HepG2 (cell line): ENCODE measurements around the gene TDRD3.

Experiments used
- DNMT3B ChIP-seq: conservative IDR thresholded peaks from 2 replicates; pipeline ENCODE4 v1.6.1; 2016; ENCODE audit warnings: missing biosample characterization, control low read depth
- FOXA3 ChIP-seq: IDR thresholded peaks from 2 replicates; pipeline ENCODE4 v1.6.1; 2016; ENCODE audit warnings: missing genetic modification reagents, missing compliant biosample characterization
- NR2C2 ChIP-seq: sonication (generic); formaldehyde crosslinking; IDR thresholded peaks from 2 replicates; pipeline ENCODE4 v1.4.0; 2020; ENCODE audit warnings: missing genetic modification reagents, mild to moderate bottlenecking, moderate library complexity, borderline replicate concordance
- POLR2A ChIP-seq, 2 experiments: IDR thresholded peaks; 2 replicates each; pipeline ENCODE4 v1.6.1; 2011; ENCODE audit warnings: low read depth in 2 of 2, low read length in 2 of 2, mild to moderate bottlenecking in 1 of 2, moderate library complexity in 1 of 2; ENCODE audit not compliant: insufficient read depth in 1 of 2
- TF ChIP-seq, protein P1 (sequence below): sonication (generic); formaldehyde crosslinking; IDR thresholded peaks from 2 replicates; pipeline ENCODE4 v1.5.0; 2020; ENCODE audit warnings: mild to moderate bottlenecking, missing genetic modification reagents, moderate library complexity
- TF ChIP-seq, protein P2 (sequence below): sonication (generic); formaldehyde crosslinking; IDR thresholded peaks from 2 replicates; pipeline ENCODE4 v1.5.0; 2020; ENCODE audit warnings: mild to moderate bottlenecking, low read depth, missing genetic modification reagents, borderline replicate concordance
- TF ChIP-seq, protein P3 (sequence below): sonication (generic); formaldehyde crosslinking; conservative IDR thresholded peaks from 2 replicates; pipeline ENCODE4 v1.4.0; 2020; ENCODE audit warnings: missing genetic modification reagents

DNA sequence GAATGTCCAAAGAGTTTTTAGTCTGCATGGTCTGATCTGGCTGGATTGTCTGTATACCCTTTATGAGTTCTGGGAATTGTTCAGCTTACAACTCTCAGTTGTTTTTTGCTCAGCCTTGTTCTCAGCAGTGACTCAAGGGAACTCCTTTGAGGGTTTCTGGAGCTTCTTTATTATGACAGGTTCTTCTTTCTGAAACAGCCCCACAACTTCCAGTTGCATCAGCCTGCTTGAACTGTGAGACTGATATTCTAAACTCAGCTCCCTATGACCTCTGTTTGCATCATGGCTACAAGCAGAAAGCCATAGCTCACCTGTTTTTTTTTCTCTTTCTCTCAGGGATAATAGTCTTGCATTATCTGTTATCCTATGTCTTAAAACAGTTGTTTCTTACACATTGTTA is 85.0 kb downstream of the TDRD3 start:
- TF ChIP-seq, protein P1, sequence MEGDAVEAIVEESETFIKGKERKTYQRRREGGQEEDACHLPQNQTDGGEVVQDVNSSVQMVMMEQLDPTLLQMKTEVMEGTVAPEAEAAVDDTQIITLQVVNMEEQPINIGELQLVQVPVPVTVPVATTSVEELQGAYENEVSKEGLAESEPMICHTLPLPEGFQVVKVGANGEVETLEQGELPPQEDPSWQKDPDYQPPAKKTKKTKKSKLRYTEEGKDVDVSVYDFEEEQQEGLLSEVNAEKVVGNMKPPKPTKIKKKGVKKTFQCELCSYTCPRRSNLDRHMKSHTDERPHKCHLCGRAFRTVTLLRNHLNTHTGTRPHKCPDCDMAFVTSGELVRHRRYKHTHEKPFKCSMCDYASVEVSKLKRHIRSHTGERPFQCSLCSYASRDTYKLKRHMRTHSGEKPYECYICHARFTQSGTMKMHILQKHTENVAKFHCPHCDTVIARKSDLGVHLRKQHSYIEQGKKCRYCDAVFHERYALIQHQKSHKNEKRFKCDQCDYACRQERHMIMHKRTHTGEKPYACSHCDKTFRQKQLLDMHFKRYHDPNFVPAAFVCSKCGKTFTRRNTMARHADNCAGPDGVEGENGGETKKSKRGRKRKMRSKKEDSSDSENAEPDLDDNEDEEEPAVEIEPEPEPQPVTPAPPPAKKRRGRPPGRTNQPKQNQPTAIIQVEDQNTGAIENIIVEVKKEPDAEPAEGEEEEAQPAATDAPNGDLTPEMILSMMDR (CRISPR knock-in tag), result no peak
- TF ChIP-seq POLR2A (IDR thresholded peaks at IDR 0.05; ENCODE audit: insufficient read depth in 1 of 2, low read depth in 2 of 2, low read length in 2 of 2) (no peak), DNMT3B (CRISPR knock-in tag) (no peak), FOXA3 (no peak), NR2C2 (CRISPR knock-in tag) (no peak)
- TF ChIP-seq, protein P2, sequence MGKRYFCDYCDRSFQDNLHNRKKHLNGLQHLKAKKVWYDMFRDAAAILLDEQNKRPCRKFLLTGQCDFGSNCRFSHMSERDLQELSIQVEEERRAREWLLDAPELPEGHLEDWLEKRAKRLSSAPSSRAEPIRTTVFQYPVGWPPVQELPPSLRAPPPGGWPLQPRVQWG (CRISPR knock-in tag), result no peak
- TF ChIP-seq, protein P3, sequence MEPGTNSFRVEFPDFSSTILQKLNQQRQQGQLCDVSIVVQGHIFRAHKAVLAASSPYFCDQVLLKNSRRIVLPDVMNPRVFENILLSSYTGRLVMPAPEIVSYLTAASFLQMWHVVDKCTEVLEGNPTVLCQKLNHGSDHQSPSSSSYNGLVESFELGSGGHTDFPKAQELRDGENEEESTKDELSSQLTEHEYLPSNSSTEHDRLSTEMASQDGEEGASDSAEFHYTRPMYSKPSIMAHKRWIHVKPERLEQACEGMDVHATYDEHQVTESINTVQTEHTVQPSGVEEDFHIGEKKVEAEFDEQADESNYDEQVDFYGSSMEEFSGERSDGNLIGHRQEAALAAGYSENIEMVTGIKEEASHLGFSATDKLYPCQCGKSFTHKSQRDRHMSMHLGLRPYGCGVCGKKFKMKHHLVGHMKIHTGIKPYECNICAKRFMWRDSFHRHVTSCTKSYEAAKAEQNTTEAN, result no peak
